GM19023 (cell line): ENCODE results near the gene TKTL1.
A peak's percentile ranks its signal among the peaks of the same experiment; 100 is the strongest.

Experiments used
- ATAC-seq: cut with Tn5 transposase; IDR thresholded peaks from one replicate; pipeline ENCODE4 v1.9.1; 2021; ENCODE audit warnings: mild to moderate bottlenecking, moderate library complexity; ENCODE audit not compliant: unreplicated experiment

TKTL1 gene

GRCh38 chrX:154343063-154343462 is 47.5 kb downstream of the TKTL1 start:
- peak; percentile 6 for ATAC-seq

GRCh38 chrX:154343620-154344019 is 48.0 kb downstream of the TKTL1 start:
- peak; percentile 25 for ATAC-seq

- no peak for ATAC-seq
Observed at GRCh38 chrX:154348114-154348531, 52.5 kb downstream of the TKTL1 start.

- ATAC-seq = no peak
Observed at GRCh38 chrX:154348646-154349358, 53.2 kb downstream of the TKTL1 start.

GRCh38 chrX:154349359-154349935 is 53.9 kb downstream of the TKTL1 start:
- no peak for ATAC-seq

- no peak for ATAC-seq
Observed at GRCh38 chrX:154349979-154350378, 54.4 kb downstream of the TKTL1 start.

GRCh38 chrX:154350429-154351182 is 55.0 kb downstream of the TKTL1 start:
- ATAC-seq = no peak

- ATAC-seq = no peak
Observed at GRCh38 chrX:154351183-154352011, 55.8 kb downstream of the TKTL1 start.

- no peak for ATAC-seq
Observed at GRCh38 chrX:154352012-154352401, 56.4 kb downstream of the TKTL1 start.

GRCh38 chrX:154352466-154352865 is 56.9 kb downstream of the TKTL1 start:
- no peak for ATAC-seq

- no peak for ATAC-seq
Observed at GRCh38 chrX:154353172-154353843, 57.7 kb downstream of the TKTL1 start.

- no peak for ATAC-seq
Observed at GRCh38 chrX:154354013-154354412, 58.4 kb downstream of the TKTL1 start.

GRCh38 chrX:154354516-154354915 is 58.9 kb downstream of the TKTL1 start:
- ATAC-seq = no peak

GRCh38 chrX:154355094-154355775 is 59.6 kb downstream of the TKTL1 start:
- no peak for ATAC-seq

- no peak for ATAC-seq
Observed at GRCh38 chrX:154355776-154356140, 60.2 kb downstream of the TKTL1 start.

GRCh38 chrX:154356596-154356995 is 61.0 kb downstream of the TKTL1 start:
- no peak for ATAC-seq

GRCh38 chrX:154357205-154357604 is 61.6 kb downstream of the TKTL1 start:
- ATAC-seq = no peak

GRCh38 chrX:154358011-154358410 is 62.4 kb downstream of the TKTL1 start:
- no peak for ATAC-seq

GRCh38 chrX:154358829-154359228 is 63.2 kb downstream of the TKTL1 start:
- no peak for ATAC-seq
